Inflammatory macrophage treated with lipopolysaccharide for 4 hours (primary cell): ENCODE results near the gene PLAU.
"Not testable (repeated sequence)": the region's sequence is repeated elsewhere in the genome, so short reads cannot be mapped to it uniquely, and the experiment has no call there.

Experiments used
- DNase-seq: peaks from one replicate; pipeline ENCODE4 v3.0.0-alpha.2; 2020

Gene PLAU

DNA sequence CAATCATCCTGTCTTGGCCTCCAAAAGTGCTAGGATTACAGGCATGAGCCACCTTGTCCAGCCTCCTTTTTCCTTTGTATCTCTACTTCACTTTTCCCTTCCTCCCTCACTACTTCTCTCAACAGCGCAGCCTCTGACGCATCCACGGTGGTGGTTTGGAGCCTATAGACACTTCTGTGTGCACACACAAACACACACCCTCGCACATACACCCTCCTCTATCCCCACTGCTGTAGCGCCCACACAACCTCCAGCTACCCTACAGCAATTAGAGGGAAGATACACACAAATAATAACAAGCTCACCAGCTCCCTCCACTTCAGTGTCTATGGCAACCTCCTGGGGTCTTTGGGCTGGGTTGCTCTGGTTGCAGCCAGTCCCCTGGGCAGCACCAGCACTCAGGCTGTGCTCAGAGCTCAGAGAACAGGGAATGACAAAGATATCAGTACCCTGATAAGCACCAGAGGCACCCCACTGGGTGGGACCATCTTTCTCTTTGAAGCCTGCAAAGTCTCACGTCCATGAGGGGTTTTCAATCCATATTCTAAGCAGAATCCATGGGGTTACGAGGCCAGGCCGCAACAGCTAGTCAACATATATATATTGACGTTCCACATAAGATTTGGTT, 33.3 kb upstream of the PLAU start:
- no peak for DNase-seq

DNA sequence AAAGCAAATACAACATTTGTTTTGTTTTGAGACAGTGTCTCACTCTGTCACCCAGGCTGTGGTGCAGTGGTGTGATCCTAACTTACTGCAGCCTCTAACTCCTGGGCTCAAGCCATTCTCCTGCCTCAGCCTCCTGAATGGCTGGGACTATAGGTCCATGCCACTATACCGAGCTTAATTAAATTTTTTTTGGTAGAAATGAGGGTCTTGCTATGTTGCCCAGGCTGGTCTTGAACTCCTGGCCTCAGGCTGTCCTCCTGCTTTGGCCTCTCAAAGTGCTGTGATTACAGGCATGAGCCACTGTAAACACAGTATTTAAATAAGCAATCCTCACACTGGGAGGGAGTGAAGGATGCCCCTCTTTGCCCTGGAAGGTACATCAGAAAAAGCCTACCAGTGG, 32.6 kb upstream of the PLAU start:
- no peak for DNase-seq

DNA sequence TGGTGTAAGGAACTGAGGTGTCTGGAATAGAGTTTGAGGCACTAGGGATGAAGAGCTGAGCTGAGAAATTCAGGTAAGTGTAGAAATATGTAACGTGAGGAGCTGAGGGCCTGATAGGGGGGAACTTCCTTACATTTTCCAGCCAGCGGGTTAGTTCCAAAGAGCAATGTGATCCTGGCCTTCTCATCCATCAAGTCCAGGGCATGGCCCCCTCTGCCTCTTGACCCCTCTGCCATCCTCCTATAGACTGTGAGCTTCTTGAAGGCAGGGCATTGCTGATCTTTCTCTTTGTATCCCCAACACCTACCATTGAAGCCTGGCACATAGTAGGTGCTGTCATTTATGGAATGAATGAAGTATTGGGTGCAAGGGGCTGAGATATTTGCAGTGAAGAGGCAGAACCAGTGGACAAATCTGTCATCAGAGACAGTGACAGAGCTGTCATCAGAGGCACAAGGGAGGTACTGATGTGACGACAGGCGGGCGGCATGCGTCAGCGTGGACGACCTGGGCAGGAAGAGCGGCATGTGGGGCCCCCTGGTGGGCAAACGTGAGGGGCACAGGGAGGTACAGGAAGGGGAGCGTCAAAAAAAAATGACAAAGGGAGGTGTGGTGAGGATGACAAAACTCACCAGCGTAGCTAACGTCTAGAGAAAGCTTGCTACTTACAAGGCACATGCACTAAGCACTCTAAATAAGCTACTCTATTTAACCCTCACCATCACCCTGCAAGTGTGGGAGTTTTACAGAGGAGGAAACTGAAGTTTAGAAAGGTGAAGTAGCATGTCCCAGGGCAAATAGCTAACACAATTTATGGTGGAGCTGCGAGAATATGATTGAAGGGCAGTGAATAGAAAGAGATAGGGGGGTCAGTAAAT, 31.4 kb upstream of the PLAU start:
- DNase-seq: peak; percentile 95

DNA sequence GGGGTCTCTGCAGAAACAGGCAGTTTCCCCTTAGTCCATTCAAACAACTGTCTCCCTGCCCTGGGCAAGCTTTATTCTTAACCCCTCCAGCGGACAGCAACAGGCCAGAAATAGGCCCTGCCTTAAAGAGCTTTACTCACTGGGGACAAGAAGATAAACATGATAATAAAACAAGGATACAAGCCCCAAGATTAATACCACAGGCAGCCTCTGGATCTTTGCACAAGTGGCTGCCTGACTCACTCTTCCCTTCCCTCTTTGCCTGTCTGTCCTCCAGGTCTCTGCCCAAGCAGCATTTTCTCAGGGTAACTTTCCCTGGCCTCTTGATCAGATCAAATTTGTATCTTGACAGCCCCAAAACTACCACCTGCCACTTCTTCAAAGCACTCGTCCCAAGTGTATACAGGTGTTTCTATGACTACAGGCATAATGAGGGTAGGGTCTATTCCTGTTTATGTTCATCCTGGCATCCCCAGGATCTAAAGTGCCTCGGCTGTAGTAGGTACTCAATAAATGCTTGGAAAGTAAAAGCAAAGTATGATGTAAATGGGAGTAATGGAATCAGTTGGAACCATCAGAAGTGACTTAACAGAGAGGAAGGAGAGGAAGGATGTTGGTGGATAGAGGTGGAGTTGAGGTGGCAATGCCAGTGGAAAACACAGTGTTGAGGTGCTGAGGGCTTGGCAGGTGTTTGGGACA, 29.6 kb upstream of the PLAU start:
- no peak for DNase-seq

DNA sequence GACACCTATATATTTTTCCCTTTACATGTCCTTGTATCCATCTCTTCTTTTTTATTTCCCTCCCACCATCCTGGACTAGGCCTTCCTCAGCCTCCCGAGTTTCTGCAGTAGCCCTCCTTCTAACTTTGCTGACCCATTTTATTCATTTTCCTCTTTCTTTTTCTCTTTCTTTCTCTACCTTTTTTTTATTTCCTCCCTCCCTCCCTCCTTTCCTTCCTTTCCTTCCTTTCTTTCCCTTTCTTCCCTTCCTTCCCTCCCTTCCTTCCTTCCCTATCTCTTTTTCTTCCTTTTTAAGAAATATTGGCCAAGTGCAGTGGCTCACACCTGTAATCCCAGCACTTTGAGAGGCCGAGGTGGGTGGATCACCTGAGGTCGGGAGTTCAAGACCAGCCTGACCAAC, 26.9 kb upstream of the PLAU start:
- no peak for DNase-seq

DNA sequence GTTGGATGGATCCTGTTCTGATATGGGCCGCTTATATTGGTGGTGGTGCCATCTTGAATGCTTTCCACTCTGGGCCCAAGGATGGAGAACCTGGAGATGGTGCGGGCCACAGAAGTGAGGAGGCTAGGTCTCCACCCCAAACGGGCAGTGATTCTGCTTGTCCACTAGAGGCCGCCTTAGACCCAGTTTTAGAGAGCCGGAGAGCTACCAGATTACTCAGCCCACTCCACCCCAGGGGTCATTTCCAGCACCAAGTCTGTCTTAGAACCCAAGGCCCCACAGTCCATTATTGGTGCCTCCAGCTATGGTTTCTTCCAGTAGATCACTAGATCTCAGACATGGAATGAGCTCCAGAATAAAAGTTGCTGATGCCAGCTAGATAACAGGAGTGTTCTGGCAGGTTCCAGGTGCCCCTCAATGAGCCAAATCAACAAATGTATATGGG, 24.8 kb upstream of the PLAU start:
- DNase-seq: peak; percentile 71

DNA sequence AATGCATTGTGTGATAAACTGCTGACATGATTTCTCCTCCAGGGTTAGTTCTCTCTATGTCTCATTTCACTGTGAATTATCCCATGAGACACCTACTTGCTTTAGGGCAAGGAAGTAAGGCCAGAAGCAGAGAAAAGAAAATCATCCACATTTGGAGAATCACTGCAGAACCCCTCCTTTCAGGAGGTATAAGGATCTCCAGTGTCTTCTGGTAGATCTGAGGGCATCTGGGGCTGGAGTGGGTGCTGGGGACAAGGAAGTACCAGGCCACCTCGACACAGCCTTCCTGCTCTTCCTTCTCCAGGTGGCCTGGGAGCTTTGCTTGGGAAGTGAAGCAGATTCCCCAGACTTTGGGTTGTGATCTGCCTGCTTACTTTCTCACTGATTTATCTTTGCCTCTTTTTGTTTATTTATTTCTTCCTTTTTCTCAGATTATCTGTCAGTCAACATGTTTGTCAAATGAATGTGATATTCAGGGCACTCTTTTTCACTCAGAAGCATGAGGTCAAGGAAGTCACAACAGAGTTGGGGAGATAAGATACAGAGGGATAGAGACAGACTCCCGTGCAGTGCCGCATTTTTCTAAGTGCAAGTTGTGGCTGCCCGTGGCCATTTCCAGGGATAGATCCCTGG, 24.2 kb upstream of the PLAU start:
- no peak for DNase-seq

DNA sequence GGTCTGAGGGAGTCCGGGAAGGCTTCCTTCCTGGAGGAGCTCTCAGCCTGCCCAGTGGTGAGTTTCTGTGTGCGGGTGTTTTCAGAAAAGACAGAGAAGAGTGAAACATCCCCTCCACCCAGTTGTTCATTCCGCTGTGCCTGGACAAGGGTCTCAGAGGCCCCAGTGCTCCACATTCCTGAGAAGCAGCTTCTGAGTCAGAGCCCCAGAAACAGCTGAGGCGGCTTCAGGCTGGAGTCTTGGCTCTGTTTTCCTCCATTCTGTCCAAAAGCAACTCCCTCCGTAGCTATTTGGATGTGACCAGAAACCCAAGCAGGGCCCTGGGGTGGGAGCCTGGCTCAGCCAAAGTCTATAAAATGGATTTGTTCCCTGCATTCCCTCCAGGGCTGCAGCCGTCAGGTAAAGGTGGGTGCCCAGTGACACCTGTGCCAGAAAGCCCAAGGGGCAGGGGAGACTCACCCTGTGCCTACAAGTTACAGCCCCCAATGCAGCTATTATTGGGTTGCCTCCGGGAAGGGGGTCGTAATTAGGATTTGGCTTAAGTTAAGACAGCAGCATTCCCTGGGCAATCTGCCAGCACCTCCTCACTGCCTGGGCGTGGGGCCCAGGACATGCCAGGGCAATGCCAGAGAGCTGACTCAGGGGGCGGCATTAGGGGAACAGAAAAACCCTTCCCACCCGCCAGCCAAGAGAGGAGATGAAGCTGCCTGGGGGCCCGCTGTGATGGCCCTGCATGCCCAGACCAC, 23.5 kb upstream of the PLAU start:
- DNase-seq: peak; percentile 60

DNA sequence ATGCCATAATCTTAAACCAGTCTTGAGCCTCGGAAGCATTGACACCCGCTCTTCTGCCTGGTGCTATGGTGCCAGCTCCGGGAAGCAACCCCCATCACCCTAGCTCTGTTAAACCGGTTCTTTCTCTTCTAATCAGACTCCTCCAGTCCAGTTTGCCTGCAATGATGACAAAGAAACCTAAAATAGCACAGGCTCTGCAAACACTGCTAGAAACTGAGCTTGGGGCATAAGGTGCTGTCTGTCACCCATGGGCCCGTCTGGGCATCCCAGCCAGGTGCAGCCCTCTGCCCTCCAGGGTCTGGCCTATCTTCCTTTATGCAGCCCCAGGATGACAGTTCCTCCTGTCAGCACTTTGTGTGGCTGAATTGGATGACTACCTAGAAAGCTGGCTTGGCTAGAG, 22.4 kb upstream of the PLAU start:
- no peak for DNase-seq

DNA sequence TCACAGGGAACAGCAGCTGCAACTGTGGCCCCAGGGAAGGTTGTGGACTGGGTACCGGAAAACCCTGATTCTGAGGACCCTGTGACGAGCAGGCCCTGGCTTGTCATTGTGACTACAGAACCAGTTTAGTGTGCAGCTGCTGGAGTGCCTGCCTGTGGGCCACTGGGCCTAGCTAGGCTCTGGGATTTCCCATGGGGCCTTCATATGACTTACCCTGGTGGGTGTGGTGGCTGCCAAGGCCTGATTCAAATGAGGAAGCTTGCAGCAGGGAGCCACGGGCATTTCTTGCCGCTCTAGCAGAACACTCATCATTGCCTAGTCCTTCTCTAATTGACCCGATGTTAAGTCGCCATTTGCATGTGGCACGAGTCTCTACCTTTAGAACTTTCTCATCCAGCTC, 21.9 kb upstream of the PLAU start:
- peak; percentile 99 for DNase-seq

DNA sequence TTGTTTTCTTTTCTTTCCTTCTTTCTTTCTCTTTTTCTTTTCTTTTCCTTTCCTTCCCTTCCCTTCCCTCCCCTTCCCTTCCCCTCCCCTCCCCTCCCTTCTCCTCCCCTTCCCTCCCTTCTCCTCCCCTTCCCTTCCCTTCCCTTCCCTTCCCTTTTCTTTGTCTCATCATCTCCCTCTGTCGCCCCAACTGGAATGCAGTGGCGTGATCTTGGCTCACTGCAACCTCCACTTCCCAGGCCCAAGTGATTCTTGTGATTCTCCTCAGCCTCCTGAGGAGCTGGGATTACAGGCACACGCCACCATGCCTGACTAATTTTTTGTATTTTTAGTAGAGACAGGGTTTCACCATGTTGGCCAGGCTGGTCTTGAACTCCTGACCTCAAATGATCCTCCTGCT, 21.5 kb upstream of the PLAU start:
- not testable (repeated sequence) for DNase-seq

DNA sequence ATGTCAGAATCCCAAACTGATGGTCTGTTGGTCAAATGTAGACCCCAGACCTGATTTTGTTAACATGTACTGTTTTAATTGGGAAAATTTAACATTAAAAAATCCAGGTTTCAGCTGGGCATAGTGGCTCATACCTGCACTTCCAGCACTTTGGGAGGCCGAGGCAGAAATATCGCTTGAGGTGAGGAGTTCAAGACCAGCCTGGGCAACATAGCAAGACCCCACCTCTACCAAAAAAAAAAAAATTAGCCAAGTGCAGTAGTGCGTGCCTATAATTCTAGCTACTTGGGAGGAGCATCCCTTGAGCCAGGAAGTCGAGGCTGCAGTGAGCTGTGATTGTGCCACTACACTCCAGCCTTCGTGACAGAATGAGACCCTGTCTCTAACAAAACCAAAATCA, 20.7 kb upstream of the PLAU start:
- DNase-seq: no peak

DNA sequence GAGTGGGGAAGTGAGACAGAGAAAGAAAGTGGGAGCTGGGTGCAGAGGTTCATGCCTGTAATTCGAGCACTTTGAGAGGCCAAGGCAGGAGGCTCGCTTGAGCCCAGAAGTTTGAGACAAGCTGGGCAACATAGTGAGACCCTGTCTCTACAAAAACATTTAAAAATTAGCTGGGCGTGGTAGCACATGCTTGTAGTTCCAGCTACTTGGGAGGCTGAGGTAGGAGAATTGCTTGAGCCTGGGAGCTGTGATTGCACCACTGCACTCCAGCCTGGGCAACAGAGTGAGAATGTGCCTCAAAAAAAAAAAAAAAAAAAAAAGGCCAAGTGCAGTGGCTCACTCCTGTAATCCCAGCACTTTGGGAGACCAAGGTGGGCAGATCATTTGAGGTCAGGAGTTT, 20.1 kb upstream of the PLAU start:
- DNase-seq: not testable (repeated sequence)

DNA sequence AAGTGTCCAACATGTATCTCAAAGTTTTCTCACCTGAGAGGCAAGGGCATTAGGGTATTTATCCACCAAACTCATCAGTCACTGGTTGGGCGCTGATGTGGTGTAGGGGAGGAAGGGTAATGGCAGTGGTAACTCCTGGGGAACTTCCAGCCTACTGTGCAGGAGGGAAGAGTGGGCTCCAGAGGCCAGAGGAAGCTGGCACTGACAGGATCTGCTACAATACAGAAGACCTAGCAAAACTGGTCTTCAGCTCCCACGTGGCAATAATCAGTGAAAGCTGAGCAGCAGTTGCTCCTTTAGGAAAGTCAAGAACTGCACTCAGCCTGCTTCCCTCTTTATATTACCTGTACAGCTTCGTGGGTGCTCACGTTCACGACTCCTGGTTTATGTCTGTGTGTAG, 19.4 kb upstream of the PLAU start:
- no peak for DNase-seq

DNA sequence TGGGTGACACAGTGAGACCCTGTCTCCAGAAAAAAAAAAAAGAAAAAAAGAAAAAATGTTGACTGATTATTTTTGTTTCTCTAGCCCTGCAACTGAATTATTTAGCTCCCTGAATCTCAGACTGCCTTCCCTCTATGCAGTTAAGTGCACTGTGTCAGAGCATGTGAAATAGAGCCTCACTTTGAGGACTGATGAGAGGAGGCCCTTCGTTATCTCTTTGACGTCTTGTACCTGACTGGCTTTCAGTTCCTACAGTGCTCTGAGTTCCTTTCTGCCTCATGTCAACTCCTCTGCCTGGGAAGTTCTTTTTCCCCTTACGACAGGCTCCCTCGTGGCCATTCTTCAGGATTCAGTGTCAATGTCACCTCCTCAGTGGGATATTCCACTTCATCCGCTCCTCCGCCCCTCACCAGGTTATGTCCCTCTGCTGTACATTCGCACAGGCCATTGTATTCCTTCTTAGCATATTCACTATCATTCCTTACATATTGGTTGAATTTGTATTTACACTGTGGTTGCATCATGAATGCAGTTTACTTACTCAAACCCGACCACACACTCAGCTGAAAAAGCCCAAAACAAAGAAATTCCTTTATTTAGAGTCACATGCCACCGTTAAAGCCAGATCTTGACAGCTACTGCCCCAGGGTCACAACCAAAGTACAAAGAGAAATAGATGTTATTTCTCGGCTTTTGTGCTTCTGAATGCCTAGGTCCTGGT, 18.5 kb upstream of the PLAU start:
- no peak for DNase-seq

DNA sequence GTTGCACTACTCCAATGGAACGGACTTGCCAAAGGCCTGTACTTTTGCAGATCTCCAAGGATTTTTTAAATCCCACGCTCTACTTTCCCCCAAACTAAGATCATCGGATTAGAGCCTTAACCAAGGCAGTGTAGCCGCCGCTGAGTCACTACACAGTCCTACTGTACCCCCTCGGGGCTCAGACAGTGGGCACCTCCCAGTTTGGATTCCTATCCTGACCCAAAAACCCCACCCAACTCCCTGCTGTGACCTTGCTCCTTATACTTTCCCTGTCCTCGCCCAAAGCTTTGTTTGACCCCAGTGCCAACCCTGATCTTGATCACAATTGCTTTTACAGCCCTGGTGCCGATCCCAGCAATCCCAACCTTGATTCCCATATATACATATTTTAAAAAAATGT, 17.5 kb upstream of the PLAU start:
- DNase-seq: no peak

DNA sequence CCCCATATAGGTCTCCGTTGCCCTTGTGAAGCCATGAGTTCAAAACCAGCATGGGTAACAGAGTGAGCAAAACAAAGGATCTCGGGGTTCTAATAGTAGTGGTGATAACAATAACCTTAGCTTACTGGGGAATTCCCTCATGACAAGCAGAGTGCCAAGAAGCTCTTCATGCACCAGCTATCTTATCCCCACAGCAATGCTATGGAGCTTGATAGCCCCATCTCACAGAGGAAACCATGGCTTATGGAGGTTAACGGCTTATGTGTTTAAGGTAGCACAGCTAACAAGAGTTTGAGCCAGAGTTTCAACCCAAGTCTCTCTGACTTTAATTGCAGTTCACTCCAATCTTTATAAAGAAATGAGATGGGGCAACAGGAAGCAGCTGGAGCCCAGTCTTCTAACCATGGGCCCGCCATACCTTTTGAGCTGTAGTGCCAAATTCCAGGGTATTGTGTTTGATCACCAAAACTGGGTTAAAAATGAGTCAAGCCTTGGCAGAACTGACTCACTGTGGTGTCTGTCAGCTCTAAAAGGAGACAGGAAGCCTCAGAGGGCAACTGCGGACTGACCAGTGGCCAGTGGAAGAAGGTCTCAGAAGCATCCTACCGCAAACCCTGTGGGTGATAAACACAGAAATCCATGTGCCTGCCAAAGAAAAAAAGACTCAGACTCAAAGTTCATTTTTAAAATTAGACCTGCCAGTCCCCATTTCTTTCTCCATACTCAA, 16.5 kb upstream of the PLAU start:
- peak; percentile 56 for DNase-seq

DNA sequence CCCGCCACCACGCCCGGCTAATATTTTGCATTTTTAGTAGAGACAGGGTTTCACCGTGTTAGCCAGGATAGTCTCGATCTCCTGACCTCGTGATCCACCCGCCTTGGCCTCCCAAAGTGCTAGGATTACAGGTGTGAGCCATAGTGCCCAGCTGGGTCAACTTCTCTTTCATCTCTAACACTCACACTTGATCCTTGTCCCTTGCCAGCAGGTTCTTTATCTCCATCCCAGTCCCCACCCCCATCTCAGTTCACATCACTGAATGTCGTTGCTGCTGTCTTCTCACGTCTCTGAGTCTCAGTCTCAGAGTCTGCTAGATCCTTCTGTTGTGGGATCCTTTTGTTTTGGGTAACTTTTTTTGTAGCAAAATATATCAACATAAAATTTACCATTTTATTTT, 15.6 kb upstream of the PLAU start:
- DNase-seq: not testable (repeated sequence)

DNA sequence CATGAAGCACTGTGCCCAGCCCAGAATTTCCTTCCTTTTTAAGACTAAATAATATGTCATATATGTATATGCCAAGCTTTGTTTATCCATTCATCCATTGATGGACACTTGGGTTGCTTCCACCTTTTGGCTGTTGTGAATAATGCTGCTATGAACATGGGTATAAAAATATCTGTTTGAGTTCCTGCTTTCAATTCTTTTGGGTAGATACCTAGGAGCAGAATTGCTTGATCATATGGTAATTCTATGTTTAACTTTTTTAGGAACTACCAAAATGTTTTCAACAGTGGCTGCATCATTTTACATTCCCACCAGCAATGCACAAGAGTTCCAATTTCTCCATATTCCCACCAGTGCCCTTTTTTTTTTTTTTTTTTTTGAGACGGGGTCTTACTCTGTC, 13.2 kb upstream of the PLAU start:
- no peak for DNase-seq

DNA sequence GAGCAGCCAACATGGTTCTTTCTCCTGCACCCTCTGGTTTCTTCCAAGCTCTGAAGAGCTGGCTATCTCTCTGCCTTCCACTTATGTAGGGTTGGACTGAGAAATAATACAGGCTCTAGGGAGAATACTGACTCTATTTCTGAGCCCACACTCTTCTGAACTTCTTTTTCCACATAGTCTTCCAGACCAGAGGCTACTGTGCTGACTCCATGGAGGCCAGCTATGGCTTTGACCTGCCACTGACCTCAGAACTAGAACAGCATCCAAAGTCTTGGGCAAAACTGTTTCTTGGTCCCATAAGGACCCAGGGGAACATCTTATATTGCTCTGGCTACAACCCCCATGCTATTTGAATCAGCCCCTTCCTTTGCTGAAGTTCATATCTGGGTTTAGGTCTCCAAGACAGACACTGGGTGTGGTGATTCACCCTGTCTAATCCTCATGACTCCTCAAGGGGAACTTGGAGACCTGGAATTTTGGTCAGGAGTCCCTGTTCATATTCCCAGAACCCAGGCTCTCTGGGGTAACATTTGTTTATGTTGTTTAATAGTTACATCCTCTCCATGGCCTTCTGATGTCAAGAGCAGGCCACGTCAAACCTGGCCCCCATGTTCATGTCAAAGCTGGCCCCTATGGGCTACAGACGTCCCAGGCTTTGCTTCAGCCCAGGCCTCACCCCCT, 12.1 kb upstream of the PLAU start:
- no peak for DNase-seq

DNA sequence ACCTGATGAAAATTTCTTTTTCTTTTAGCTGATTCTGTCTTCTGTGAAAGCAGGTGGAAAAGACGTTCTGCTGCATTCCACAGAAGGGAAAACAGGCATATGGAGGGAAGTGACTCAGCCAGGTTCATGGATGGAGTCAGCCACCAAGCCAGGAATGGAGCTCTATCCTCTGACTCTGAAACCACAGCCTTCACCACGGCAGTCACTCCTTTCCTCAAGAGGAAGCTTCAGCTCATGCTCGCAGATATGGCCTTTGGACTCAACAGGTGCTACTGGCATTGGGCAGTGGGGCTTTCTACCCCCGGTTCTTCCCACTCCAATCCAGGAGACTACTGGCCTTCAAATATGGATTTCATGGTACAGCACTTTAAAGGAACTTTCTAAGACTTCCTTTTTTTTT, 11.5 kb upstream of the PLAU start:
- no peak for DNase-seq
